ENCODE measurements around the gene ENPP6.

GRCh38 chr4:184251670-184251980 lies 34.0 kb upstream of the ENPP6 start:
- TF ChIP-seq CTCF (conservative IDR thresholded peaks at IDR 0.05; ENCODE audit: low read depth, low read length) (no peak), EZH2 (IDR thresholded peaks at IDR 0.05; ENCODE audit: borderline replicate concordance, low read depth, low read length, poor library complexity, severe bottlenecking) (no peak)
